Bronchial epithelial cell (primary cell): ENCODE data around the gene DDX42. TPM values are rescaled to one million over a fixed set of nuclear protein-coding genes. Genes with fewer than 3 reads are reported as not detected.

Experiments used
- DNase-seq: peaks from one replicate; pipeline ENCODE4 v3.0.0-alpha.2; 2010; ENCODE audit warnings: low read depth
- FAIRE-seq: peaks from 2 replicates; lab custom pipeline; 2011; peaks lifted over from hg19 to GRCh38; lab: Jason Lieb, UNC
- H3K27me3 ChIP-seq: 2 replicates; pipeline ENCODE4 v1.5.1; 2011; ENCODE audit warnings: low read length; ENCODE audit not compliant: control insufficient read depth, insufficient read depth
- H3K36me3 ChIP-seq: 2 replicates; pipeline ENCODE4 v1.5.1; 2011; ENCODE audit warnings: low read length; ENCODE audit not compliant: control insufficient read depth, insufficient read depth
- H3K4me3 ChIP-seq: 2 replicates; pipeline ENCODE4 v1.5.1; 2011; ENCODE audit warnings: mild to moderate bottlenecking, low read depth, low read length, control low read depth
- total RNA-seq: library from RNA; depleted of rRNA; stranded (reverse); fragments of >200 nt; gene quantifications from 2 replicates; pipeline ENCODE4 v1.2.1, GENCODE V29; 2014
- TF ChIP-seq, protein P1 (sequence below): IDR thresholded peaks from 2 replicates; pipeline ENCODE4 v1.5.1; 2011; ENCODE audit warnings: mild to moderate bottlenecking, moderate library complexity, low read length, control low read depth, inconsistent platforms; ENCODE audit not compliant: insufficient read depth, severe bottlenecking

The DDX42 gene
- total RNA-seq, 1 donor from 2014 or later: 65.0 TPM

GRCh38 chr17:63819585-63820537 lies 45.9 kb downstream of the DDX42 start:
- DNase-seq (no peak), FAIRE-seq (no peak)
- TF ChIP-seq, protein P1, sequence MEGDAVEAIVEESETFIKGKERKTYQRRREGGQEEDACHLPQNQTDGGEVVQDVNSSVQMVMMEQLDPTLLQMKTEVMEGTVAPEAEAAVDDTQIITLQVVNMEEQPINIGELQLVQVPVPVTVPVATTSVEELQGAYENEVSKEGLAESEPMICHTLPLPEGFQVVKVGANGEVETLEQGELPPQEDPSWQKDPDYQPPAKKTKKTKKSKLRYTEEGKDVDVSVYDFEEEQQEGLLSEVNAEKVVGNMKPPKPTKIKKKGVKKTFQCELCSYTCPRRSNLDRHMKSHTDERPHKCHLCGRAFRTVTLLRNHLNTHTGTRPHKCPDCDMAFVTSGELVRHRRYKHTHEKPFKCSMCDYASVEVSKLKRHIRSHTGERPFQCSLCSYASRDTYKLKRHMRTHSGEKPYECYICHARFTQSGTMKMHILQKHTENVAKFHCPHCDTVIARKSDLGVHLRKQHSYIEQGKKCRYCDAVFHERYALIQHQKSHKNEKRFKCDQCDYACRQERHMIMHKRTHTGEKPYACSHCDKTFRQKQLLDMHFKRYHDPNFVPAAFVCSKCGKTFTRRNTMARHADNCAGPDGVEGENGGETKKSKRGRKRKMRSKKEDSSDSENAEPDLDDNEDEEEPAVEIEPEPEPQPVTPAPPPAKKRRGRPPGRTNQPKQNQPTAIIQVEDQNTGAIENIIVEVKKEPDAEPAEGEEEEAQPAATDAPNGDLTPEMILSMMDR: no peak
- H3K27me3 ChIP-seq: no peaks in the 10 kb centered on the region
- peaks cover 34% of the 10 kb centered on the region for H3K36me3 ChIP-seq
- H3K4me3 ChIP-seq: no peak overlapping the region

DNA sequence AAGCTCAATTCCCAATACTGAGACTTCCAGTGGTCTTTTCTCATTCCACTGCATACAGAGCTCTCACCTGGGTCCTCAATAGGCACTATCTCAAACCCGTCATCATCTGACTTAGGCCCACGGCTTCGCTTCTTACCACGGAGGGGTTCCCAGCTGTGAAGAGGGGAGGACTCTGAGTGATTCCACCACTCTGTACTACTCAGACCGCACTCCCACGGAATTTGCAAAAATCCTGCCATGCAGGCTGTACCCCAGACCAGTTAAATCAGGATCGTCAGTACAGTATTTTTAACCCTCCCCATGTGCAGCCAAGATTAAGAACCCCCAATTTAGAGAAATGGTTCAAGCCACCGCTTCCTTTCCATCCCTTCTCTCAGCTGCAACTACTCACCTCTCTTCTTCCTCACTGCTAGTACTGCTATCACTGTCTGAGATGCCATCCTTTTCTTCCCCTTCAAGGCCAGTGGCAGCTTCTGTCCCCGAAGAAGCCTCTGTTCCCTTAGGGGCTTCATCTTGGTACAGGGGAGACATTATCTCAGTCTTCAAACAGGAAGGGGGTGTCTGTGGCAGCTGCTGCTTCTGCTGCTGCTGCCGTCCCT lies 47.1 kb downstream of the DDX42 start:
- TF ChIP-seq, protein P1: no peak
- Histone ChIP-seq H3K4me3 (no peak overlapping the region), H3K27me3 (no peaks in the 10 kb centered on the region), H3K36me3 (peaks cover 30% of the 10 kb centered on the region)
- no peak for DNase-seq
- FAIRE-seq: no peak

DNA sequence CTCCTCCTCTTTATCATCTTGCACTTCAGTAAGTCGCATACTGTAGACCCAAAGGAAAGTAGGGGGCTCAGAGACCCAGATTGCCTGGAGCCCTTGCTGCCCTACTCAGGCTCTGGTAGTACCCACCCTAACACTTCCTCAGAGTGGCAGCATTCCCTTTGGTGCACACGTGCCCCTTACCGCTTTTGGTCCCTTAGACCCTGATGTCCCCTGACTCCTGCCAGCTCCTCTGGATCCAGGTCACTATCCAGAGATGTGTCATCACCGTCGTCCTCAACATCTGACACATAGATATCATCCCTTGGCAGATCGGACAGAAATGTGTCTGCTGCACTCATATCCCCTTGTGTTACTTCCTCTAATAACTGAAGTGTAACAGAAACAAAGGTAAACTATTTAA lies 47.8 kb downstream of the DDX42 start:
- FAIRE-seq (no peak), DNase-seq (no peak)
- H3K27me3 ChIP-seq: no peaks in the 10 kb centered on the region
- TF ChIP-seq, protein P1: no peak
- H3K36me3 ChIP-seq: peaks cover 30% of the 10 kb centered on the region
- H3K4me3 ChIP-seq: no peak overlapping the region

- TF ChIP-seq, protein P1: no peak
- no peak for DNase-seq
- Histone ChIP-seq H3K36me3 (peaks cover 27% of the 10 kb centered on the region), H3K4me3 (no peak overlapping the region), H3K27me3 (no peaks in the 10 kb centered on the region)
- FAIRE-seq: no peak
Observed at GRCh38 chr17:63822537-63822936, 48.6 kb downstream of the DDX42 start.

- DNase-seq: no peak
- Histone ChIP-seq H3K36me3 (peaks cover 24% of the 10 kb centered on the region), H3K27me3 (no peaks in the 10 kb centered on the region), H3K4me3 (no peak overlapping the region)
- FAIRE-seq: no peak
- TF ChIP-seq, protein P1: no peak
Observed at GRCh38 chr17:63823659-63824331, 49.8 kb downstream of the DDX42 start.
